ENCODE data around the gene SORCS3.

The SORCS3 gene

GRCh38 chr10:104784452-104784851, 143.4 kb downstream of the SORCS3 start:
- H3K4me3 ChIP-seq (ENCODE audit: low read depth, low read length) = no peak overlapping the region
- no peak for TF ChIP-seq POLR2A (IDR thresholded peaks at IDR 0.05; ENCODE audit: extremely low read depth, insufficient read length)
- no peak for TF ChIP-seq MYC (IDR thresholded peaks at IDR 0.05; ENCODE audit: low read depth, low read length)
- no peak for TF ChIP-seq MAX (IDR thresholded peaks at IDR 0.05; ENCODE audit: low read depth, low read length)
- TF ChIP-seq, protein P1, sequence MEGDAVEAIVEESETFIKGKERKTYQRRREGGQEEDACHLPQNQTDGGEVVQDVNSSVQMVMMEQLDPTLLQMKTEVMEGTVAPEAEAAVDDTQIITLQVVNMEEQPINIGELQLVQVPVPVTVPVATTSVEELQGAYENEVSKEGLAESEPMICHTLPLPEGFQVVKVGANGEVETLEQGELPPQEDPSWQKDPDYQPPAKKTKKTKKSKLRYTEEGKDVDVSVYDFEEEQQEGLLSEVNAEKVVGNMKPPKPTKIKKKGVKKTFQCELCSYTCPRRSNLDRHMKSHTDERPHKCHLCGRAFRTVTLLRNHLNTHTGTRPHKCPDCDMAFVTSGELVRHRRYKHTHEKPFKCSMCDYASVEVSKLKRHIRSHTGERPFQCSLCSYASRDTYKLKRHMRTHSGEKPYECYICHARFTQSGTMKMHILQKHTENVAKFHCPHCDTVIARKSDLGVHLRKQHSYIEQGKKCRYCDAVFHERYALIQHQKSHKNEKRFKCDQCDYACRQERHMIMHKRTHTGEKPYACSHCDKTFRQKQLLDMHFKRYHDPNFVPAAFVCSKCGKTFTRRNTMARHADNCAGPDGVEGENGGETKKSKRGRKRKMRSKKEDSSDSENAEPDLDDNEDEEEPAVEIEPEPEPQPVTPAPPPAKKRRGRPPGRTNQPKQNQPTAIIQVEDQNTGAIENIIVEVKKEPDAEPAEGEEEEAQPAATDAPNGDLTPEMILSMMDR (IDR thresholded peaks at IDR 0.05; ENCODE audit: low read depth, low read length) = no peak
- no peak for DNase-seq (ENCODE audit: low read depth)

DNA sequence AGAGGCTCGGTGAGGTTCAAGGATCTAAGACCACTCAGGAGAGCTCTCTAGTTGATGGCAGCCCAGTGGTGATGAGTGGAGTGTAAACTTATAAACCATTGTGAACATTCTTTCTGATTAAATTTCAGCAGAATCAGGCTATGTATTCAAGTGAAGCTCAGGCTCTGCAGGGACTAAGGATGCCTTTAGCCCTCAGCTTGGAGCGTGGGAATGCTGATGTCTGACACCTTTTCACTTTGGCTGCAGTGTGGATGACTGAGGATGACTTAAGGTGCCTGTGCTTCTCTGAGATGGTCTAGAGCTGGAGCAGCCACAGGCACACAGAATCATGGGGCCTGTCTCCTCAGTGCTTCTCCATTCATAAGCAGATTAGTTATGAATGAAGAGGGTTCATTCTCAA, 150.4 kb downstream of the SORCS3 start:
- H3K4me3 ChIP-seq (ENCODE audit: low read depth, low read length) = no peak overlapping the region
- DNase-seq (ENCODE audit: low read depth) = no peak
- TF ChIP-seq POLR2A (IDR thresholded peaks at IDR 0.05; ENCODE audit: extremely low read depth, insufficient read length) (no peak), MYC (IDR thresholded peaks at IDR 0.05; ENCODE audit: low read depth, low read length) (no peak)
- TF ChIP-seq, protein P1 (IDR thresholded peaks at IDR 0.05; ENCODE audit: low read depth, low read length) = no peak

DNA sequence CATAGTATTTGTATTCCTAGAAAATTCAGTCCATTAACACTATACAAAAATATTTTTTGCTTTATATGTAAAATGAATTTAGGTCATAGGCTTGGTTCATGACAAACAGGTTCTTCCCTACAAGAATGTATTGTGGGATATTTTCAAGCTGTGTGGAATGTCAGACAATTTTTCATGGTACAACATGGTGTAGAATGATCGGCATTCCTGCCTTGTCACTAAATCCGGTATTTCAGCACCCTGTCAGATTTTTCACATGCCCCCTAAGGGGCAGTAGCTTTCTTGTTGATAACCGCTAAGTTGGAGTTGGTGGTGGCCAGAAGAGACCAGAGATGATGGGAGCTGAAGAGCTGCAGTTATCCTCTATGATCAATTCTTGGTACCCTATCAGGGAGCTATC, 154.3 kb downstream of the SORCS3 start:
- no peak for TF ChIP-seq POLR2A (IDR thresholded peaks at IDR 0.05; ENCODE audit: extremely low read depth, insufficient read length)

DNA sequence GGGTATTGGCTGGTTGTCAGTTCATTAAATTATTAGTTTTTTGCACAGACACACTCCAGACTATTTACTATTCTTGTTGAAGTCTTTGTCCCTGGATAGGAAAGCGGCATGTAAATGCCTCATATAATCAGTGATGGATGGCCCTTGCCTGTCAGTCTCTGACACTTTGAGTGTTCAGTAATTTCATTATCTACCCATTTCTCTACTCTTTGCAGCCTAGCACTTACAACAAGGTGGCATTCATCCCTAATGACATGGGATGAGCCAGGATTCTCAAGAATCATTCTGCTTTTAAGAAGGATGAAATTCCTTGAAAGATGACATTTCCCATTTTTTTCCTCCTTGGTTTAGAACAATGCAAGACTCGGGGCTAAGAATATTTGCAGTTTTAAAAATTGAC, 155.7 kb downstream of the SORCS3 start:
- no peak overlapping the region for H3K4me3 ChIP-seq (ENCODE audit: low read depth, low read length)
- no peak for DNase-seq (ENCODE audit: low read depth)
- TF ChIP-seq POLR2A (IDR thresholded peaks at IDR 0.05; ENCODE audit: extremely low read depth, insufficient read length) (no peak), MYC (IDR thresholded peaks at IDR 0.05; ENCODE audit: low read depth, low read length) (no peak), MAX (IDR thresholded peaks at IDR 0.05; ENCODE audit: low read depth, low read length) (no peak)
- TF ChIP-seq, protein P1 (IDR thresholded peaks at IDR 0.05; ENCODE audit: low read depth, low read length) = no peak

More for the DNA sequence above, 154.3 kb downstream of the SORCS3 start:
- DNase-seq (ENCODE audit: low read depth) = no peak
- no peak overlapping the region for H3K4me3 ChIP-seq (ENCODE audit: low read depth, low read length)

GRCh38 chr10:104802941-104803340, 161.9 kb downstream of the SORCS3 start:
- TF ChIP-seq MAX (IDR thresholded peaks at IDR 0.05; ENCODE audit: low read depth, low read length) = no peak
- TF ChIP-seq, protein P1 (IDR thresholded peaks at IDR 0.05; ENCODE audit: low read depth, low read length) = no peak
- no peak for TF ChIP-seq POLR2A (IDR thresholded peaks at IDR 0.05; ENCODE audit: extremely low read depth, insufficient read length)
- no peak for TF ChIP-seq MYC (IDR thresholded peaks at IDR 0.05; ENCODE audit: low read depth, low read length)
- no peak overlapping the region for H3K4me3 ChIP-seq (ENCODE audit: low read depth, low read length)
- no peak for DNase-seq (ENCODE audit: low read depth)

- TF ChIP-seq POLR2A (IDR thresholded peaks at IDR 0.05; ENCODE audit: extremely low read depth, insufficient read length) = no peak
- TF ChIP-seq MAX (IDR thresholded peaks at IDR 0.05; ENCODE audit: low read depth, low read length) = no peak
- TF ChIP-seq, protein P1 (IDR thresholded peaks at IDR 0.05; ENCODE audit: low read depth, low read length) = no peak
- no peak for TF ChIP-seq MYC (IDR thresholded peaks at IDR 0.05; ENCODE audit: low read depth, low read length)
These were observed 163.8 kb downstream of the SORCS3 start for GRCh38 chr10:104804880-104805279.

More at GRCh38 chr10:104804880-104805279, 163.8 kb downstream of the SORCS3 start:
- DNase-seq (ENCODE audit: low read depth) = no peak
- no peak overlapping the region for H3K4me3 ChIP-seq (ENCODE audit: low read depth, low read length)
